ENCODE results near the gene THOC6. TPM values are rescaled to one million over a fixed set of nuclear protein-coding genes. Genes with fewer than 3 reads are reported as not detected.

The THOC6 gene
- total RNA-seq, 1 donor from 2014 or later = 5.8 TPM

DNA sequence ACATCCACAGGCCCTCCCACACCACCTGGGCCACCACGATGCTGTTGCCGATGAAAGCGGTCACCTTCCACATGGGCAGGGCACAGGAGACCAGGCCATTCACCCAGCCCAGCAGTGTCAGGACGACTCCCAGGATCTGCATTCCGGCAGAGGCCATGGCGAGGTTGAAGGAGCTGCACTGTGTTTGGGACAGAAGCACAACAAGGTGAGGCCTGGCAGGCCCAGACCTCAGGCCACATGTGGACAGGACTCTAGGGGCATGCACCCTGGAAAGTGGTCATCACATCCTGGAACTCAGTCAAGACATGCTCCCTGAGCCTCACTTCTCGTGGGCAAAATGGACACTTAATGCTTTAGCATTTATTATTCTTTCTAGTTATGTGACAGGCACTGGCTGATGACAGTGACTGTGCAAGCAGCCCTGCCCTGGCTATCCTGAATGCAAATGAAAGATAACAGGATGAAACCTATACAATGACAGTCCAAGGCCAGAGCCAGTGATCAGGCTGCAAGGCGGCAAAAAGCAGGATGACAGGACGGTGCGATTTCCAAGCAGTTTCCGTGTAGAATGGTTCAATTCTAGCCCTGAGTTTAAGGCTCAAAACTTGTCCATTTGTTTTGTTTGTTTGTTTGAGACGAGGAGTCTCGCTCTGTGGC is 7.8 kb upstream of the THOC6 start:
- DNase-seq = no peak

- no peak for DNase-seq
These were observed 6.5 kb upstream of the THOC6 start for GRCh38 chr16:3017344-3017743.

DNA sequence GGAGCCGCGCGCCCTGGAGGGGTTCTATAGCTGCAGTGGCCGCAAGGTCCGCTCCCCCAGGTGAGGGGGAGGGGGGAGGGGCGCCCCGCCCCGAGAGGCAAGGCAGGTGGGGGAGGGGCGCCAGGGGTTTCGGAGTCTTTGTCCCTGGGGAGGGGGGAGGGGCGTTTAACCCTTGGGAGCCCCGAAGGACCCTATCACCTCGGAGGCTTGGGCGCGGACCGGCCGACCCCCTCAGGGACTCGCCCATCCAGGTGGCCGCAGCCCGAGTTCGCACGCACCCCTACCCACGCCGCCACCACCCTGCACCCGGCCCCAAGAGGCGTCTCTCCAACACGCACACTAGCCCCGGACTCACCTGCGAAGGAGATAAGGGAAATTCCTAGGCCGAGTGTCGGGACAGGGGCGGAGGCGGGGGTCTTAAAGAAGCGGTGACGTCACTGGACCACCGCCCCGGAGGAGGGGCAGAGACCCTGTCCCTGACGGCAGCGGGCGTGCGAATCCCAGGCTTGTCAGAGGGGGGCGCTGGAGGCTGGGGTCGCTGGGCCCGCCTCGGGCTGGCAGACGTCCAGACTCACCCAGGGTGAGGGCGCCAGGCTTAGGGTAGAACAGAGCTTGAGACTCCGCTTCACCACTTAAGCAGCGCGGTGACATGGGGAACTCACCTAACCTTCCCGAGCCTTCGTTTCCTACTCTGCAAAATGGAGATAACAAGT is 5.9 kb upstream of the THOC6 start, which contains the start of gene CLDN6:
TSS of gene CLDN6 (minus strand) at position 390 of the 713 bp plus-strand sequence. CDS start 2,162 bp downstream, outside the sequence.
- DNase-seq = no peak

DNA sequence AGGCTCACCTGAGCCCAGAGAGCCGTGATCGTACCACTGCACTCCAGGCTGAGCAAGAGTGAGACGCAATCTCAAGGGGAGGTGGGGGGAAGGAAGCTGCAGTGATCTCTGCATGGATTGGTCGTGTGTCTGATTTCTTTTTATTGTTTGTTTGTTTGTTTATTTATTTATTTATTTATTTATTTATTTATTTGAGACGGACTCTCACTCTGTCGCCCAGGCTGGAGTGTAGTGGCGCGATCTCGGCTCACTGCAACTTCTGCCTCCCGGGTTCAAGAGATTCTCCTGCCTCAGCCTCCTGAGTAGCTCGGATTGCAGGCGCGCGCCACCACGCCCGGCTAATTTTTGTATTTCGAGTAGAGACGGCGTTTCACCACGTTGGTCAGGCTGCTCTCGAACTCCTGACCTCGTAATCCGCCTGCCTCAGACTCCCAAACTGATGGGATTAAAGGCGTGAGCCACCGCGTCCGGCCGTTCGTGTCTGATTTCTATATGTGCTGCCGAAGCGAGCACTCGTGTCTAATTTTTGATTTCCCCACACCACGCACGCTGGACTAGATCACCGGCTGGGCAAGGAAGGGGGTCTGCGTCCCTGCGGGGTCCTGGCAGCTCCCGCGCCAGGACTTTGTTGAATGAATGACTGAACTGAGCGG is 4.1 kb upstream of the THOC6 start:
- no peak for DNase-seq

DNA sequence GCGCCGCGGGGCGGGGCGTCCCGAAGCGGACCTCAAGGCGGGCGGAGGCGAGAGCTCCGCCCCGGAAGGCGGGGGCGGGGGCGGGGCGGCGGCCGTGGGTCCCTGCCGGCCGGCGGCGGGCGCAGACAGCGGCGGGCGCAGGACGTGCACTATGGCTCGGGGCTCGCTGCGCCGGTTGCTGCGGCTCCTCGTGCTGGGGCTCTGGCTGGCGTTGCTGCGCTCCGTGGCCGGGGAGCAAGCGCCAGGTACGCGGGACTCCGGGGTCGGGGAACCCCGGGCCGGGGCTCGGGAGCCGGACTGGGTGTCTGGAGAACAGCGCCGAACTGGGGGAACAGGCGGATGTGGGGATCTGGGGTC is 3.6 kb upstream of the THOC6 start, which contains the start of gene TNFRSF12A:
TSS of gene TNFRSF12A (plus strand) at position 122 of the 357 bp plus-strand sequence. CDS start at position 152, 30 bp downstream.
- no peak for DNase-seq

GRCh38 chr16:3020604-3021448 is 3.0 kb upstream of the THOC6 start:
- peak; percentile 38 for DNase-seq

DNA sequence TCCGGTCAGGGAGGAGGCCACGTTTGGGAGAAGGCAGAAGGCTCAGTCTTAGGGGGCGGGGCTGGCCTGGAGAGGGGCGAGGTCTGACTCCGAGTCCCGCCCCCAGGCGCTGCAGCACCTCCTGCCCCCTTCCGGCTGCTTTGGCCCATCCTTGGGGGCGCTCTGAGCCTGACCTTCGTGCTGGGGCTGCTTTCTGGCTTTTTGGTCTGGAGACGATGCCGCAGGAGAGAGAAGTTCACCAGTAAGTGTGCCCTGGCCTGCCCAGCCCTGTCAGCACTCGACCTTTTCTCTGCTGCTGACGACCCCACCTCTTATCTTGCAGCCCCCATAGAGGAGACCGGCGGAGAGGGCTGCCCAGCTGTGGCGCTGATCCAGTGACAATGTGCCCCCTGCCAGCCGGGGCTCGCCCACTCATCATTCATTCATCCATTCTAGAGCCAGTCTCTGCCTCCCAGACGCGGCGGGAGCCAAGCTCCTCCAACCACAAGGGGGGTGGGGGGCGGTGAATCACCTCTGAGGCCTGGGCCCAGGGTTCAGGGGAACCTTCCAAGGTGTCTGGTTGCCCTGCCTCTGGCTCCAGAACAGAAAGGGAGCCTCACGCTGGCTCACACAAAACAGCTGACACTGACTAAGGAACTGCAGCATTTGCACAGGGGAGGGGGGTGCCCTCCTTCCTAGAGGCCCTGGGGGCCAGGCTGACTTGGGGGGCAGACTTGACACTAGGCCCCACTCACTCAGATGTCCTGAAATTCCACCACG is 2.2 kb upstream of the THOC6 start:
- DNase-seq = peak; percentile 27

GRCh38 chr16:3022208-3022683 is 1.6 kb upstream of the THOC6 start:
- DNase-seq = peak; percentile 76

DNA sequence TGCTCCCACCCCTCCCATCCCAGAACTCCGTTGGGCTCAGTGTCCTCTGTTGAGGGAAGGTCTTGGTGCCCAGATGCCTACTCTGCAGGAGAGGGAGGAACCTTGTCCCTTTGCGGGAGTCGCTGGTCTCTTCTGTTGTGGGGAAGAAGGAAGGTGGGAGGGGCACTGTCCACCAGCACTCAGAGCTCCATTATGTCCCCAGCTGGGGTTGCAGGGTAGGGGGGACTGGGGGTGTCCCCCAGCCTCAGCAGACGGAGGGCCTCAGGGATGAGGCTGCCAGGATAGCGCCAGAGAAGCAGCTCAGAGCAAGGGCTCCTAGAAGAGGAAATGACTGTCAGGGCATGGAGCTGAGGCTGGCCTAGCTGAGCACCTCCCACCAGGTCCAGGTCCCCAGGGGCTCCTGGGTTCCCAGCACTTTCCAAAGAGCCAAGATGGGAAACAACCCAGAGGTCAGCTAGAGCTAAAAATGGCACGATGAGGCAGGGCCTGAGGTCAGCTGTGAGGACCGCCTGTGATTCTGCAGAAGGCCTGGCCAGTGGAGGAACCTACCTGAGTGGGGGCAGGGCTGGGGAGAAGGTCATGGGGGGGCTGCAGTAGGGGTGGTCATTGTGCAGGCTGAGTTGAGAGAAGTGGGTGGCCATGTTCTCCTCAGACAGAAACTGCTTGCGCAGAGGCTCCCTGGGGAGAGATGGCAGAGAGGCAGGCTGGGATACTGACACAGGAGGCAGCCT is 986 bp upstream of the THOC6 start:
- no peak for DNase-seq

DNA sequence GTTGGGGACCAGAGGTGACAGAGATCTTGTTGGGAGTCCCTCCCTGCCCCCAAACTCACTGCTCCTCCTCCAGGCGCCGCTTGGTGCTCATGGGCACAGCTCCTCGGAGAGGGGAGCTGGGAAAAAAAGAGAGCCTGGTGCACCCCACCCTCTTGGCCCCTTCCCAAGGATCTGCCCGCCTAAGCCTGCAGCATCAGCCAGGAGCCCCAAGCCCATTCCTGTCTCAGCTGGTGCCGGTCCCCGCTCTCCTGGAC is 493 bp upstream of the THOC6 start:
- DNase-seq = peak; percentile 52

DNA sequence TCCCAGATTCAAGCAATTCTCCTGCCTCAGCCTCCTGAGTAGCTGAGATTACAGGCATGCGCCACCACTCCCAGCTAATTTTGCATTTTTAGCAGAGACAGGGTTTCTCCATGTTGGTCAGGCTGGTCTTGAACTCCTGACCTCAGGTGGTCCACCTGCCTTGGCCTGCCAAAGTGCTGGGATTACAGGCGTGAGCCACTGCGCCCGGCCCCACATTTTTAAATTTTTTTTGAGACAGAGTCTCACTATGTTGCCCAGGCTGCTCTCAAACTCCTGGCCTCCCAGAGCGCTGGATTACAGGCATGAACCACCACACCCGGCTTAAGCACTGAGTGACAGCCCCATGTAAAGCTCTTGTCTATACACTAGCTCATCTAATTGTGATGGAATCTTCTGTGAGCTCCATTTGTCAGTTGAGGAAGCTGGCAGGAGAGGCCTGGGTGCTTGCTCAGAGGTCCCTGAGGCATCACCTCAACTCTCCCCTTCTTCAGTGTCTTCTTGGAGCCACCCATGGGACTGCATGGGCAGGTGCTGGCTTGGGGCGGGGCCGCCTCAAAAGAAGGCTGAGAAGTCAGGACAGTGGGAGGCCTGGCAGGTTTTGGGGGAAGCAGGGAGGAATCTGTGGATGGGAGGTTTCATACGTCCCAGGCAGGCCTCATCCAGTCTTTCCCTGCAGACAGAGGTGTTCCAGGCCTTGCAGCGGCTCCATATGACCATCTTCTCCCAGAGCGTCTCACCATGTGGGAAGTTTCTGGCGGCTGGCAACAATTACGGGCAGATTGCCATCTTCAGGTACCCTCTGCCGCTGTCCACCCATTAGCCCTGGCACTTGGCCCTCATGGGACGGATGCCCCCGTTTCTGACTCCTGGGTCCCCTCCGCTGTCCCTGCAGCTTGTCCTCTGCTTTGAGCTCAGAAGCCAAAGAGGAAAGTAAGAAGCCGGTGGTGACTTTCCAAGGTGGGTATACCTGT is 1.5 kb downstream of the THOC6 start:
- no peak for DNase-seq

DNA sequence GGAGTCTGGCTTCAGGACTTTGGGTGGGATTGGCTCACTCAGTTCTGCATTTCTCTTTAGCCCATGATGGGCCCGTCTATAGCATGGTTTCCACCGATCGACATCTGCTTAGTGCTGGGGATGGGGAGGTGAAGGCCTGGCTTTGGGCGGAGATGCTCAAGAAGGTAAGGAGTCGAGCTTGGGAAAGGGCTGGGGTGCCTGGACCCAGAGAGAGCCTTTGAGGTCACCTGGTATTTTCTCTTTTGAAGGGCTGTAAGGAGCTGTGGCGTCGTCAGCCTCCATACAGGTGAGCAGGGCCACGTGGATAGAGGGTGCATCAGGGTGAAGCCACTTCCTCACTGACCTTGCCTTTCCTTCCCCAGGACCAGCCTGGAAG is 2.2 kb downstream of the THOC6 start:
- no peak for DNase-seq

- no peak for DNase-seq
These were observed 3.0 kb downstream of the THOC6 start for GRCh38 chr16:3026609-3027488.

DNA sequence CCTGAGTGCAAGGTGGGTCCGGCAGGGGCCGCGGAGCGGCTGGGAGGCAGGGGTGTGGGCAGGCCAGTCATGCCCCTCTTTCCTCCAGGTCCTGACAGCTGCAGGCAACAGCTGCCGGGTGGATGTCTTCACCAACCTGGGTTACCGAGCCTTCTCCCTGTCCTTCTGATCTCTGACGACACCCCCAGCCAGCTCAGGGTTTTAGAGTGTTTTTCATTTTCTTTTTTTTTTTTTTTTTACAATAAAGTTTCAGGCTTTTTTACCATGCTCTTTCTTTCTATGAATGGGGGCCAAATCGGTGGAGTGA is 3.6 kb downstream of the THOC6 start:
- DNase-seq = no peak

GRCh38 chr16:3027983-3028715 is 4.3 kb downstream of the THOC6 start:
- peak; percentile 77 for DNase-seq

GRCh38 chr16:3028716-3029319 is 5.0 kb downstream of the THOC6 start:
- no peak for DNase-seq

DNA sequence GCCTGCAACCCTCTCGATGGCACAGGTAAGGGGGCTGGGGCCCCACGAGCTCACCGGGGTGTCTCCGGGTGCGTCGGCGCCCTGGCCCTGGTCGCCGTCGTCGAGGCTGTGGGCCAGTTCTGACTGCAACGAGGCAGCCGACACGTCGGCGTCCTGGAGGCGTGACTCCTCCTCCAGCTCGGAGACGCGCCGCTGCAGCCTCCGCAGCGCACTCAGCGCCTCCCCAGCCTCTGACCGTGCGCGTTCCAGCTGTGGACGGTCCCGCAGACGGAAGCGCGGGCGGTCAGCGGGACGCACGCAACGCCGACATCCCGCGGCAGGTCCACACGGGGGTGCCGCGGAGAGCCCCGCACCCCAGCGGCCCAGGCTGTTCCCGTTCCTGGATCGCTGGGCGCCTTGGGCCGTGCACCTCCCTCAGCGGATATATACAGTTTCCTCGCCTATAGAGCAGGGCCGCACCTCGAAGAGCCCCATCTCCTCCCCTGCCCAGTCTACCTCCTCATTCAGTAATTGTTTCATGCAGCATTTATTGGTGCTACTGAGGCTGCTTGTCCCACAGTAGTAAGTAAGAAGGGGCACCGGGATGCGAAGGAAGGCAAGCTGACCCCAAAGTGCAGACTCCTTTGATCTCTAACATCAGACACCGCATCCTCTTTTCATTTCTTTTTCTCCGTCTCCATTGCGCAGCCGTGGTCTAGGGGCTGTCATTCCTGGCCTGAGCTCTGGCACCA is 5.8 kb downstream of the THOC6 start:
- no peak for DNase-seq

Measured in occipital lobe (tissue), 2 donors.